ENCODE results near the gene HOXA11. TPM values are rescaled to one million over a fixed set of nuclear protein-coding genes. Genes with fewer than 3 reads are reported as not detected.

HOXA11 gene
- total RNA-seq, 1 donor from 2014 or later, result 0.13 TPM

DNA sequence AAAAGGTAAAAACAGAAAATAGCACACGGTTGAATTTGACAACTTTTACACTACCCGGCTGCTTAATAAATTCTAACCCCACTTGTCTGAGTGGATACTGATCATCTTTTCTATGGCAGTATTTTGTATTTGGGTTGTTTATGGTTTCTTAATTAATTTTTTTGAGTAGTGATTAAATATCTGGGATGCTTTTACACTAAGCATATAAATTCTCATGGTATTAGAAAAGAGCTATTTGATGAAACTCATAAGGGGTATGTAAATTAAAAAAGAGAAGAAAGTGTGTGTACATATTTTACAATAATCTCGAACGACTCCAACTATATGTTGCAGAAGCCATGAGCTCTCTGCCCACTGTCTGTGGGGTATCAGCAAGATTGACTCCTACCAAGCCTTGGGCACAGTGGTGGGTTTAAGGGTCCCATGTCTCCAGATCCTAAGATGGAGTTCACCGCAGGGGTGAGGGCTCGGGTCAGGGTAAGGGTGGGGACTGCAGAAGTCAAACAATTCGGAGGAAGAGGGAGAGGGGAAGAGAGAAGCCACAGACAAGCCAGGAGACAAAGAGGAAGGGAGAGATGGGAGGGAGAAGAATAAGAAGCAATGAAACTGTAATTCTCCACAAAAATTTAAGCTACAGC, 22.4 kb upstream of the HOXA11 start:
- no peak for DNase-seq (ENCODE audit: low read depth in 2 of 2)

DNA sequence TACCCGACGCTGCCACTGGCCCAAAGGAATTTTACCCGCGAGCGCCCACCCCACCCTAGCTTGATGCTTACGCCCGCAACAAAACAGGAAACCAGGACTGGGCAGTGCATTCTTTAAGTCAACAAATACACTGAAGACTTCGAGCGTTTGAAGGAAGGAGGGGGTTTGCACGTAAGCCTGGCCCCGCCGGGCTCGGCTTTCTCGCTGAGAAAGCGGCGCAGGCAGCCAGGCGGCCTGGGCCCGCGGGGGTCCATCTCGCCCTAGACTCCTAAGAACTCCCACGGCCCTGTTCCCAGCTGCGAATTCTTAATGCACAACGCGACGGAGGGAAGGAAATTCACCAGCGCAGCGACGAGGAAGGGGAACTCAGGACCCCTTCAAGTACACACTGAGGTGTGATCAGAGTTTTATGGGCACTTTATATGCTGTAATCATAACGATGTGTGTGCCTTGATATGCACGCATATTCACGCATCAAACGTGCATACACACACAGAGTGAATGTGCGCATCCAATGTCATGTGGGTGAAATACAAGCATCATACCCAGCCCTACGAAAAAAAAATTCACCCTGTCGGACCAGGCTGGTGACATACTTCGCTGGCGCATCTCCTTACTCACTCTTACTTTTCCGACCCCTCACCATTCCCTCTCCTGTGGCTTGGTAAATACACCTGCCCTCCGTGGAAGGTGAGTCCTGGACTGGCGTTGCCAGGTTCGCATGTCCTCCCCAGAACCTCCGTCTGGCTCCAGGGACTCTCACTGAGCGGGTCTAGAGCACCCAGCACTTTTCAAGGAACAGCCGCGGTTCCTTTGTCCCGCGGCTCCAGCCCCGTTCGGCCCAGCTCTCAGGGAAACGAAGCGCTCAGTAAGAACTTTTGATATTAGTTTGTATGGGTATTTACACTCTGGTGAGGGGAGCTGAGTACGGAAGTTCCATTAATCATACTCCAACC, 20.6 kb upstream of the HOXA11 start:
- DNase-seq (ENCODE audit: low read depth in 2 of 2), result peak in 1 of 2 donors; percentile 12

DNA sequence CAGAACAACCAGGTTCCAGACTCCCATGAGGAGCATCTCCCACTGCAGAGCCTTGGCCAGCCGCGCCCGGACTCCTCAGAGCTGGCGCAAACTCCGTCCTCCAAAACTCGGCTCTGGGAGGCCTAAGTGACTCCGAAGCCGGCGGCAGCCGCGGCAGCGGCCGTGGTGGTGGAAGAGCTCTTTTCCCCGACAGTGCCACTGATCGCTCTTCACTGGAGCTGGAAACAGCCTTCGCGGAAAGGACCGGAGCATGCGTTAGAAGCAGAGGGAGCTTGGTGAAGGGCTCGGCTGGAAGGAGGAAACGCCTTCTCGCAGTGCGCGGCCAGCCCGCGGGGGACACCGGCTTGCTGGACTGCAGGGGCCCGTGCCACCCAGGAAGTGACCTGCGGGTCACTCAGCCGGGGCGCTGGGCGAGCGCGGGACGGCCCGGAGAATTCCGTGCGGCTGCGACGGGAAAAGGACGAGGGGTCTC, 19.9 kb upstream of the HOXA11 start:
- peak in 1 of 2 donors; percentile 15 for DNase-seq (ENCODE audit: low read depth in 2 of 2)

DNA sequence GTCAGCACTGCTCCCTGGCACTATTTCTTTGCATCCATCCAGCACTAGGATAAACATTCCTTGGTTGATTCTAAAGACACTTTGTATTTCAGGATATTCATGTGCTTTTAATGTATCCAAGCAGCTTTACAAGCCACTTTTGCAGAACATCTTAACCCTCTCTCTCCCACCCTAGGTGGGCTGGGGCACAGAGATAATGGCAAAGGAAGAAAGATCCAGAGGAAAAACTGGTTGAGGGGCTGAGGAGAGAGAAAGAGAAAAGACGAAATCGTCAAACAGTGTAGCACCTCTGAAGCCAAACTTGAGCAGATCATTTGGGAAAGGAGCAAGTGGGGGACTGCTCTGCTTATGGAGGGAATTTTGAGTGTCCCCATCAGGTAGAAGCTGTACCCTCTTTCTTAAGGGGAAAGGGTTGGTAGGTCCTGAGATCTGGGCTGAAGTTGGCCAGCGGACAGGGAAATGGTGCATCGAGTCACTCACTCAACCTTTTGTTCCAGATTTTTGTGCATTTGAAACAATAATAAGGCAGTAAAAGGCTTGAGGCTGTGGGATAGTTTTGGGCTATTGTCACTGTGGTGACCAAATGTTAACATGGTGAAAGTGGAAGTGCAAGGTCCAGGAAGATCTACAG, 19.0 kb upstream of the HOXA11 start:
- DNase-seq (ENCODE audit: low read depth in 2 of 2), result no peak

DNA sequence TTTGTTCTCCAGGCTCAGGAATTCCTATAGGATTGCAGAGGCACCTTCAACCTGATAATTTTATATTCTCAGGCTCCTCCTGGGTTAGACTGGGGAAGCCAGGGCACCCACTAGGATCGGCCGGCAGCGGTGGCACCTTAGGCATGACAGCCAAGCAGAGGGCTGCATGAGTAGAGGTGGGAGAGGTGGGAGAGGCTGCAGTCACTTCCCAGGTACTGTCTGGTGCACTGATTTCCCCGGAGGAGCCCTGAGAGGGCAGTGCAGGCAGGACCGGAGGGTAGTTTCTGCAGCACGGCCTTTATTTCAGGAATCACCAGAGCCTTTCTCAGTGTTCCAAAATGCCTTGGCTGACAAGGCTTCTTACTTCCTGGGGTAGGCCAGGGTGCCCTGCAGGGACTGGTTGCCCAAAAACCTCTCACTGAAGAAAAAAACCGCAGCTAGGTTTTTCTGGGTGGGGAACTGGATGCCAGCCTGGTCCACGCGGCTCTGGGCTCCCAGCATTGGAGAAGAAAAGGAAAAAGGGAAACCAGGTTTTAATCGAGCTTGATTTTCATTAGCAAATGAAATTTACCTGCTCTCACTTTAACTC, 18.4 kb upstream of the HOXA11 start:
- DNase-seq (ENCODE audit: low read depth in 2 of 2), result no peak

DNA sequence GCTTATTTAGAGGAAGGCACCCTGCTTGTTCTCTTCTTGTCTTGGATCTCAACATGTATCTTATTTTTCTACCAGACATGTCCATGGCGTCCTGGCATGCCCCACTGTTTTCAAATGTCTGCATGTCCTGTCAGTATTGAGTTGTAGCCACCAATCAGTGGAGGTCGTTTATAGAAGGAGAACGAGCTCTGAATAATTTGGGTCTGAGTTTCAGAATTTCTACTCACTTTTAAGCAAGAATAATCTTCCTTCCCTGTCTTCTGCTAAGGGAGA, 17.8 kb upstream of the HOXA11 start:
- DNase-seq (ENCODE audit: low read depth in 2 of 2), result no peak

DNA sequence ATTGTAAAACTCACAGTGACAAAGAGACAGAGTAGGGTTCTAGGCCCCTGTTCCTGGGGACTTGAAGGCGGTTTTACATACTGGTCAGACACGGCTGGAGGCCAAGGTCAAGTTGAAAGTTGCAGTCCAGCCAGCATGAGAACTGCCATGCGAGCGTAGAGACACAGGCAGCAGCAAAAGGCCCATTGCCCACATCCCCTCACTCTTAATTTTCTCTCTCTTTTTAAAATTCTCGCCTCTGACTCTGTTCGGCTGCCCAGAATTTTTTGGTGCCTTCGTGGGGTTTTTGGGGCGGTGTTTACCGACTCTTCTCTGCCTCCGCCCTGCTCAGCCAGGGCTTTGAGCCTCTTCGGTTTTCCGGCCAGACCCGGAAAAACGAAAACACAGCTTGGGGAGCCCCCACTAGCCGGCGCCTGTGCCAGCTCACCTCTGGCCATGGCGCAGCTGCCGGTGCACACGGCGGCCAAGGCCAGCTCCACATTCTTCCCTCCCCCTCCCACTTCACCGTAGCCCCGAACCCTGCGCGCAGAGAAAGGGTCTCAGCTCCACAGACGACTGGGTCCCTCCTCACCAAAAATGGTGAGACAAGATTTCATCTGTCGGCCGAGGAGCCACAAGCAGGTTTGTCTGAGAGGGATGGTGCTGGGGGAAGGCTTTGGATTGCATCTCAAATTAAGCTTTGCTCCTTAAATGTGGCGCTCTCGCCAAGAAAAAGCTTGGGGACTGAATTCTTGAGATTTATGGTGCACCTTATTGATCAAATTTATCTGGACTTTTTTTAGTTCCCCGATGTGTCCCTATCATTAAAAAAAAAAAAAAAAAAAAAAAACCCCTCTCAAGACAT, 17.2 kb upstream of the HOXA11 start:
- DNase-seq (ENCODE audit: low read depth in 2 of 2), result no peak

DNA sequence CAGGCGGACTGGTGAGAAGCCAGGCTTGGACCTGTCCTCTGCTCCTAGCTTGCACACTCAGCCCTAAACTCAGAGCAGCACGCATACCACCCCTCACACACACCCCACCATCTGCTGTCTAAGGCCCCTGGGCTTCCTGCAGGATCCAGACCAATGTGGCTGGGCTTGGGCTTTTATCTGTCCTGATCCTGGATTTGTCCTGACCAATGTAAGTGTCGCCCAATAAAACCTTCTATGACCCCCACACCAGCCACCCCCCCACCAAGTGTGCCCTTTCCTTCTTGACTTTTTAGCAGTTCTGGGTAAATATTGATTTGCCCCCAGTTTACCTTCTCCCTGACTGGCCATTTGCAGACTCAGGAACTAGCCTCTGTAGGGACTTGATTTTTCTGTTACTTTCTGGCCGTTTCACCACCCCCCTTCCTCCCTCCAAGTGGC, 16.6 kb upstream of the HOXA11 start:
- DNase-seq (ENCODE audit: low read depth in 2 of 2), result no peak

DNA sequence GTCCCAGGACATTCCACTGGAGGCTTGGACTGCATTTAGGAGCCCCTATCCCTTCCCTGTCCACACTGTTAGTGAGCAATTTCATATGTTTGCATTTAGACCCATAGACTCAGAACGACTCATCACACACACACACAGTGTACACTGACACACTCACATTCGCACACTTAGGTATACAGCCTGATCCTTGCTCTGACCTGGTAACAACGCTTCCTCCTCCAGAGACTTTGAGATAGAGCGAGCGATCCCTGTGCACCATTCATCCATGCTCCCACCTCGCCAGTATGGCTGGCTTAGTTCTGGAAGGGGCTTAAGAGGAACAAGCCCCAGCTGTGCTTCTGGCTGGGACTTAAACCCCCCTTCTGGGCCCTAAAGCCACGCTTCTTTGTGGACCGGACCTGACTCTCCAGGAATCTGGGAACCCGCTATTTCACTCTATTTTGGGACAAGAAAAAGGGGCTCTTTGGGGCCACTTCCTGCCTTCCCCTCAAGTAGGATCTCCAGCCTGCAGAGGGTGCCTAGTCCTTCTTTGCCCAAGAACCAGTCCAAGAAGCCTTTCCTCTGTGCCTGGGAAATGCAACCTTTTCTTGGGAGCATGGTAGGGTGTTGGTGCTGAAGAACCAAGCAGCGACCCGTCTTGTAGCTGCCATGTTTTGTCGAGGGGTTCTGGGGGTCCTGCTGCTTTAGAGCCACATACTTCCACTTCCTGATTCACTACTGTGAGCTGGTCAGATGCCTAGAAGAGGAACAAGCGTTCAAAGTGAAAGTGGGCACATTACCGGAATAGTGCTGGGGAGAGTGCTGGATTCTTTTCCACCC, 15.9 kb upstream of the HOXA11 start:
- no peak for DNase-seq (ENCODE audit: low read depth in 2 of 2)

DNA sequence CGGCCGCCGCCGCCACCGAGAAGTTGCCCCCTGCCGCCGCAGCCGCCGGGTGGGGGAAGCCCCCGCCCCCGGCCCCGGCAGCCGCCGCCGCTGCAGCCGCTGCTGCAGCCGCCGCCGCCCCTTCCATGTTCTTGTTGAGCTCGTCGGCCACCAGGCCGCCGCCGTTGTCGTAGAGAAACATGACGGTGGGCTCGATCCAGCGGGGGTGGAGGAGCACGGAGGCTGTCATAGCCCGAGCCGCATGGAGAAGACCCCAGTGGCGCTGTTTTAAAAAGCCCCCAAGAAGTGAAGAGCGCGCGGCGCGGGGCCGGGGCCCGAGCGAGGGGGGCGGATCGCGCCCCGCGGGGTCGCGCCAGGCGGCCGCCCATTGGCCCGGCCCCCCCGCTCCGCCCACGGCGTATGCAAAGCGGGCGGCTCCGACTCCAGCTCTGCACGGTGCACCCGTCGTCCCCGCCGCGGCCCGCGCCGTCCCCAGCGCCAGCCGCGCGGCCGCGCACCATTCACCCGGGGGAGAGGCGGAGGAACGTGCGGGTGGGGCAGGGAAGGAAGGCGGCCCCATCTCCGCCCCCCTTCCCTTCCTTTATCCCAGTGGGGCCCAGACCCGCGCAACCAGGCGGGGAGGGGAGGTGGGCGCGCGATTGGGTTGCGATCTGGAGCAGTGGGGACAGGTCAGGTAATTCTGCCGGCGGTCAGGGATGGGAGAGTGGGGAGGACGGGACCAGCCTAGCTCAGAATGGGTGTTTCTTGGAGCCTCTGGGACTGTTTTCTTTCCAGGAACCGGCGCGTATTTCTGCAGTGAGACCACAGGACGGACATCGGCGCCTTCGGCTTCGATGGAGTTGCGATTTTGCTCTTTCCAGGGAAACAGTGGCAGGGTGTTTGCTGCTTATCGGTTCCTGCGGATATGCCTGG, 15.1 kb upstream of the HOXA11 start, which contains the start of gene HOXA13:
HOXA13 (minus strand) TSS at position 243 of the 912 bp plus-strand sequence; CDS start at position 229, 14 bp downstream.
- peak in 1 of 2 donors; percentile 59 for DNase-seq (ENCODE audit: low read depth in 2 of 2)

DNA sequence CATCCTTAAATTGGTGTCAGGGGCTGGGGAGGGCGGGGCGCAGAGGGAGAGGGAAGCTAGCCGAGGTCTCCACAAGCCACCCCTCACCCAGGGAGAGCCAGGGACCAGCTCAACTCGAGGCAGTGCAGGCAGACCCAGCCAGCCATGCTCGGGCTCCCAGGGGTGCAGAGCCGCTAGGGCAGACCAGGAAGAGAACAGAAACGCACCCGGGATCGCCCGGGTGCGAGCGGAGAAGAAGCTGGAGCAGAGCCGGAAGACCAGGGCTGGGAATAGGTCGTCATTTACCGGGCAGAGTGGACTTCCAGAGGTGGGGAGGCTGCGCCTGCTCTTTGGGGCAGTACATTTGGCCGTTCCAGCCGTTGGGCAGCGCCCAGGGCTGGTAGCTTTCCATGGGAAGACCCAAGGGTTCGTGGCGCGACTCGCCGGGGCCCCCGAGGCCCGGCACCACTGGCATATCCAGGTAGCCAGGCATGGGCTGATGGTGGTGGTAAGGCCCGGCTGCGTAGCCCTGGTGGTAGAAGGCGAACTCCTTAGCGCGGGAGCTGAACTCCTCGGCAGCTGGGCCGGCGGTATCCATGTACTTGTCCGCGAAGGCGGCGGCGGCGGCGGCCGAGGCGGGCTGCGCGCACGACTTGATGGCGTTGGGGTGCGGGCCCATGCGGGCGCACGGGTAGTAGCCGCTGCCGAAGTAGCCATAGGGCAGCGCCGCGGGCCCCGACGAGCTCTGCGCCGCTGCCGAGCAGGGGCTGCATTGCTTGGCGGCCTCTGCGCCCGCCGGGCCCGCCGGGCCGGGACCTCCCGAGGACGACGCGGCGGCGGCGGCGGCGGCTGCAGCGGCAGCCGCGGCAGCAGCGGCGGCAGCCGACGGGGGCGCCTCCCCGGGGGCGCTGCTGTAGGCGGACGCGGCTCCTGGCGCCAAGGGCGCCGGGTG, 14.1 kb upstream of the HOXA11 start:
- DNase-seq (ENCODE audit: low read depth in 2 of 2), result peak in 1 of 2 donors; percentile 34

DNA sequence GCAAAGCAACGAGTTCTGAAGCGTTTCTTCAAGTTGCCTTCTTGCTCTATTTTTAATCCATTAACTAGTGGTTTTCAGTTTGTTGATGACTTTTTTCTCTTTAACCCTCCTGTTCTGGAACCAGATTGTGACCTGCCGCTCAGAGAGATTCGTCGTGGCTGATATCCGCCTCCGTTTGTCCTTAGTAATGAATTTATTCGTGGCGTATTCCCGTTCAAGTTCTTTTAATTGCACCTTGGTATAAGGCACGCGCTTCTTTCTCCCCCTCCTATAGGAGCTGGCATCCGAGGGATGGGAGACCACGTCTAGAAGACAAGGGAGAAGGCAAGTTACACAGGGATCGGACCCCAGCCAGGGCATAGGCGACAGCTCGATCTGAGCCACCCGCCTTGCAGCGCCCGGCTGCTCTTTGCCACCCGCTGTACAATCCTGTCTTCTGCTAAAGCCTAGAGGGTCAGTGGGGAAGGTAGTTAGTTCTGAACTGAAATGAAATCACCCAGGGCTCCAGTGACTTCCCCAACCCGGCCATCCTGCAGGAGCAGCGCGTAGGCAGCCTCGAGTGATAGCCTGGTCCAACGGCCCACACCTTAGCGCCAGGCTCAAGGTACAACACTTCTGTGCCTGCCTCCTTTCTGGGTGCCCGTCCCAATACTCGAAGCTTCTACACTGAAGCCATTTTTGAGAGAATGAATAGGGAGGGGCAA, 13.3 kb upstream of the HOXA11 start:
- DNase-seq (ENCODE audit: low read depth in 2 of 2), result no peak

DNA sequence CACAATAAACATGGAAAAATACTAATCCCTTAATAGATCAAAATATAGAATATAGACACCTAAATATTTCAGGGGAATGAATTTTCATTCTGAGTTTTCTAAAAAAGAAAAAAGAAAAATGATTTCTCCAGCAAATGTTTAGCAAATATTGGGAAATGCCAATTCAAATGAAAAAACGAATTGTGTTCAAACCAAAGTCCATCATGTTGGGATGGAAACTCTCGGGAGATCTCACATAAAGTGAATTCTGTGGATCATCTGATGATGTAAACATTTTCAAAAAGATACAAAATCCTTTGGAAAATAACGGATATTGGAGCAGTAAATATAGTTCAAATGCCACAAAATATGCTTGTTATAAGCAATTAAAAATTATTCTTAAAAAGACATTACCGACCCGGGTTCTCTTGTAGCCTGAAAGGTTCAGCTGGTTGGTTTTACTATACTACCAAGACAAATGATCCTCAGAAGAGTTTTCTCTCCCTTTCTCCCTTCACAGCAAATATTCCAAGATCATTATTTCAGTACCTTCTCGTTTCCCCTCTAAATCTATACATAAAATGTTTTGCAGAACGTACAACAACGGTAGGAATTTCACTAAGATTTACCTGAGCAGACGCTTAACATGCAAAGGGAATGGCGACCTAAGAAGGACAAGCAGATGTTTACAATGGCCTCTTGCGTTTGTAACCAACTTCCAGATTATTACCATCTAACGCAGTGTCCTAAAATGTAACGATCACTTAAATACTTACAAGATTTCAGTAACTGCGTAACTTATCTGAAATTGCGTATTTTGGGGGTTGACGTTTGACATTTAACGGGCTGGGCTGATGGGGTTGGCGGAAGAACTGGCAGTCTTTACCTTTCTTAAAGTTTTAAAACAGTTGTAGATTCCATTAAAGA, 12.4 kb upstream of the HOXA11 start:
- no peak for DNase-seq (ENCODE audit: low read depth in 2 of 2)

DNA sequence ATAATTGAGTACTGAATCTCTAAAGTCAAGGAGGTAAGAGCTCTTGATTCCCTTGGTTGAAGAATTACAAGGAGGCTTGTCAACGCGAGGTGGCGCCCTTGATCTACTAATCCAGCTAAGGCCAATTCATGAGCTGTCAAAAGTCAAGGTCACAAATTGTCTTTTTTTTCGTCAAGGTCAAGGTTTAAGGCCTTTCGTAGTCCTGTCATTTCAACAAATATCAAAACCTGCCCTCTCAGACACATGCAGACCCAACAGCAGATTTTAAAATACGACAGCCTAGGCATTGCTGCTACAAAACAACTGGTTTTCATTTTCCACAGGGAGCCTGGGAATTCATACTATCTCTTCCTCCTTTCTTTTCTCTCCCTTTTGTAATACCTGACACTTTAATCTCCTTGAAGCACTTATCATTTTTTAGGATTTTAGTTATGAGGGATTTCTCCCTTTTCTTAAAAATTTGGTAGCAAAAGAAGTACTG, 11.3 kb upstream of the HOXA11 start:
- DNase-seq (ENCODE audit: low read depth in 2 of 2), result peak; percentile 57 to 83

DNA sequence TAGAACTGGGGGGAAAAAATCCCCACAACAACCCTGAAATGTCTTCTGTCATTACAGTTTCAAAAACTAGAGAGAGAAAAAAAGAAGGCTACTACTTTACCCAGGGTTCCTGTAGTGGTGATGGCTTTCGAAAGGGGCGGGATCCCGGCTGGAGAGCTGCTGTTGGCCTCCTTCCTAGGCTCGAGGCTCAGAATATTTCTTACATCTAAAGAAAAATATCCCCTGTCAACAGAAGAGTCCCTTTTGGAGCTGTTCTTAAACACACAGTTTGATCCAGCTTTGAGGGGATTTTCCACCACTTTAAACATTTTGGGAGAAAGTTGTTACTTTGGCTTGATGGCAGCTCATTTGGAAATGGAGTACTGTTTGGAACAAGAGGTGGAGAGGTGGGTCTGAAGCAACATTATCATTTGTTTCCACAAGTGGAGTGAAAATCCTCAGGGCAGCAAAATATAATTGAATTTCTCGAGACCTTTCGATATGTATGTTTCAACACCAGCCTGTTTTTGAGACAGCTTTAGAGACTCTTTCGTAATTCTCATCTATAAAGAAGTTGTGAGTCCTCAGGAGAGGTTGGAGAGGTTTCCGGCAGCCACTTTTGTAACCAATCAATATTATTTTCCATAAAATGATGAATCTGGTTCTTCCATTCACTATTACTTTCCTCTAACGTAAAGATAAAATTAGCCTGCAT, 9.8 kb upstream of the HOXA11 start:
- no peak for DNase-seq (ENCODE audit: low read depth in 2 of 2)

DNA sequence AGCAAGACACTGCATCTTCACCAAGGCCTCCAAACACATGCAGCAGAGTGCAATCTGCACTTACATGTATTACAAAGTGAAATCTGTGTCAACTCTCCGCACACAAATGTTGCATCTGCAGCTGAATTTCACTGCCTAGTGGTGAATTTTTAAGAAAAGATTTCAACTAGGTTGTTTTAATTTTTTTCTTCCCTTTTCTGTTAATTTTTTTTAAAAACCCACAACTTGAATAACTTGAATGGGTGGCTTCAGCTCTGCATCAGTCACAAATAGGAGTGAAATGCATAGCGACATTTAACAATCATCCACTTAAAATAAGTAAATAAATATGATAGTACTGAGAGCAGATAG, 8.9 kb upstream of the HOXA11 start:
- DNase-seq (ENCODE audit: low read depth in 2 of 2), result no peak
